Stimulated activated CD4-positive, alpha-beta T cell treated with anti-CD3 and anti-CD28 coated beads, TNF-alpha, amount 100 ng/mL, for 4 hours (primary cell): ENCODE measurements around the gene OAF.
"Not testable (repeated sequence)": the region's sequence is repeated elsewhere in the genome, so short reads cannot be mapped to it uniquely, and the experiment has no call there.

Experiments
- DNase-seq, 3 experiments: peaks; one replicate each; pipeline ENCODE4 v3.0.0-alpha.2; 2020; ENCODE audit warnings: low read depth in 3 of 3

Gene OAF

GRCh38 chr11:120270386-120270785, 59.6 kb downstream of the OAF start:
- DNase-seq, result no peak

- DNase-seq, result no peak
Observed at GRCh38 chr11:120271672-120272071, 60.8 kb downstream of the OAF start.

GRCh38 chr11:120272303-120272702, 61.5 kb downstream of the OAF start:
- no peak for DNase-seq

- DNase-seq, result no peak
Observed at GRCh38 chr11:120273432-120273831, 62.6 kb downstream of the OAF start.

- not testable (repeated sequence) for DNase-seq
Observed at GRCh38 chr11:120273956-120274355, 63.1 kb downstream of the OAF start.

- no peak for DNase-seq
Observed at GRCh38 chr11:120279502-120279901, 68.7 kb downstream of the OAF start.
